Measurements from ENCODE around the gene AREL1.
"Not testable (repeated sequence)": the region's sequence is repeated elsewhere in the genome, so short reads cannot be mapped to it uniquely, and the experiment has no call there.

Gene AREL1

GRCh38 chr14:74712499-74713394 is at the start of gene AREL1, which contains the start of gene FCF1:
TSS of gene AREL1 (minus strand) at chr14:74713080. CDS start at chr14:74685615, 27,465 bp downstream.
TSS of gene FCF1 (plus strand) at chr14:74713144. CDS start at chr14:74713198, 54 bp downstream.
- Mint-ChIP-seq H3K27me3 (no peaks in the 10 kb centered on the region), H3K4me3 (peak within 1 kb of the TSS; percentile 100), H3K36me3 (ENCODE audit: low read depth) (peaks cover 19% of the 10 kb centered on the region), H3K4me1 (peaks cover 47% of the 10 kb centered on the region), H3K9me3 (no peaks in the 10 kb centered on the region), H3K27ac (peak within 1 kb of the TSS; percentile 99)
- ATAC-seq (peak; percentile 99), DNase-seq (peak; percentile 83)

- DNase-seq; H3K9me3 Mint-ChIP-seq; H3K27me3 Mint-ChIP-seq; H3K4me3 Mint-ChIP-seq; H3K36me3 Mint-ChIP-seq (ENCODE audit: low read depth); H3K27ac Mint-ChIP-seq; ATAC-seq: not testable (repeated sequence)
- H3K4me1 Mint-ChIP-seq, result peaks cover 11% of the 10 kb centered on the region
These were observed 45.6 kb upstream of the AREL1 start for GRCh38 chr14:74758505-74758904.

DNA sequence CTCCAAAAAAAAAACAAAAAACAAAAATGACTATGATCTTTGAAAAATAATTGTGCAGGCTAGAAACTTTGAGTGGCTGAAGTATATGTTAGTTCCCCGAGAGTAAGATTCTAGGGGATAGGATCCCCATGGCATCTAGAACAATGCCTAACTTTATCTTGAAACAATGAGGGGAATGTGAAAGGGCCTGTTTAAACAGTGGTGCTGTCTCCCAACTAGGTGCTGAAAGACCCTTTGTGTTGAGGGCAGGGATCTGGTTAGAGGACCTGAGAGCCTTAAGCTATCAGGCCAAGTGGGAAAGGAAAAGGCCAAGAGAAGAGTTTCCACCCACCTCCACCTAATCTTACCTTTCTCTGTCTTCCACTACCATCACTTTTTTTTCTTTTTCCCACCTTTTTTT is 43.4 kb upstream of the AREL1 start:
- Mint-ChIP-seq H3K27ac (no peak overlapping the region), H3K4me1 (no peaks in the 10 kb centered on the region), H3K4me3 (no peak overlapping the region), H3K27me3 (no peaks in the 10 kb centered on the region), H3K9me3 (peaks cover 14% of the 10 kb centered on the region), H3K36me3 (ENCODE audit: low read depth) (peaks cover 8% of the 10 kb centered on the region)
- DNase-seq, result no peak
- ATAC-seq, result no peak

- Mint-ChIP-seq H3K4me3 (no peak overlapping the region), H3K27me3 (no peaks in the 10 kb centered on the region), H3K27ac (no peak overlapping the region), H3K36me3 (ENCODE audit: low read depth) (peaks cover 8% of the 10 kb centered on the region), H3K9me3 (peaks cover 14% of the 10 kb centered on the region), H3K4me1 (no peaks in the 10 kb centered on the region)
- ATAC-seq (no peak), DNase-seq (no peak)
These were observed 42.0 kb upstream of the AREL1 start for GRCh38 chr14:74754899-74755298.

DNA sequence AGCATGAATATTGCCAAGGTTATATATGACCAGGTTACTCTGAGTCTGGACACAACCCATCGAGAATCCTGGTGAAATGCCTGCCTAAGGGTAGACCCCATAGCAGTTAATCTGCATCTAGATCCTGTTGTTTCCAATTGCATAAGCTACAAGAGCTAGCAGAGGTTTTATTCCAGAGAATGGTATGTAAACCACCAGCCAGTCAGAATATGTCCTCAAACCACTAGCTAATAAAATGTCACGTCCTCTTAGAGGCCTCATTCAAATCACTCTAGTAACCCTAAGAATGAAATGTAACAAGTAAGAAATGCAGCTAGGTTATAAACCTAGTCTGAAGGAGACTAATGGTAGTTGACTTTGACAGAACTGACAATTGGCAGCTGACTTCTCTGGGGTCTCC is 41.3 kb upstream of the AREL1 start:
- peaks cover 8% of the 10 kb centered on the region for H3K36me3 Mint-ChIP-seq (ENCODE audit: low read depth)
- H3K9me3 Mint-ChIP-seq, result peaks cover 14% of the 10 kb centered on the region
- no peak overlapping the region for H3K27ac Mint-ChIP-seq
- no peaks in the 10 kb centered on the region for H3K27me3 Mint-ChIP-seq
- ATAC-seq, result no peak
- DNase-seq, result no peak
- no peak overlapping the region for H3K4me3 Mint-ChIP-seq
- no peaks in the 10 kb centered on the region for H3K4me1 Mint-ChIP-seq

- H3K9me3 Mint-ChIP-seq, result peaks cover 4% of the 10 kb centered on the region
- H3K36me3 Mint-ChIP-seq (ENCODE audit: low read depth), result peaks cover 1% of the 10 kb centered on the region
- no peak overlapping the region for H3K27ac Mint-ChIP-seq
- DNase-seq, result no peak
- H3K4me1 Mint-ChIP-seq, result peaks cover 3% of the 10 kb centered on the region
- no peak overlapping the region for H3K4me3 Mint-ChIP-seq
- no peak for ATAC-seq
- no peaks in the 10 kb centered on the region for H3K27me3 Mint-ChIP-seq
These were observed 34.4 kb upstream of the AREL1 start for GRCh38 chr14:74747237-74747636.

DNA sequence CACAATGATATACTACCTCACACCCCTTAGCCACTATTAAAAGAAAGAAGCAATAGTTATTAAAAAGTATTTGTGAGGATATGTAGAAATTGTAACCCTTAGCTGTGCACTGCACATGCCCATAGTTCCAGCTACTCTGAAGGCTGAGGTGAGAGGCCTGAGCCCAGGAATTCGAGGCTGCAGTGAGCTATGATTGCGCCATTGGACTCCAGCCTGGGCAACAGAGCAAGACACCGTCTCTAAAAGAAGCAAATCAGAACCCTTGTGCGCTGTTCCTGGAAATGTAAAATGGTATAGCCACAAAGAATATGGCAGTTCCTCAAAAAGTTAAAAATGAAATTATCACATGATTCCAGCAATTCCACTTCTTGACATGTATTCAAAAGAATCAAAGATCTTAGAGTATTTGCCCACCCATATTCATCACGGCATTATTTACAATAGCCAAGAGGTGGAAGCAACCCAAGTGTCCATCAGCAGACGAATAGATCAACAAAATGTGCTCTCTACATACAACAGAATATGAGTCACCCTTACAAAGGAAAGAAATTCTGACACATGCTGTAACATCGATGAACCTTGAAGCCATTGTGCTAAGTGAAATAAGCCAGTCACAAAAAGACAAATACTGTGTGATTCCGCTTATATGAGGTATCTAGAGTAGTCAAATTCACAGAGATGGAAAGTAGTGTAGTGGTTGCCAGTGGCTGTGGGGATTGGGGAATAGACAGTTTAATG is 26.6 kb upstream of the AREL1 start:
- no peak overlapping the region for H3K27ac Mint-ChIP-seq
- H3K4me1 Mint-ChIP-seq, result peaks cover 10% of the 10 kb centered on the region
- DNase-seq (no peak), ATAC-seq (no peak)
- H3K9me3 Mint-ChIP-seq, result no peaks in the 10 kb centered on the region
- H3K27me3 Mint-ChIP-seq, result no peaks in the 10 kb centered on the region
- H3K36me3 Mint-ChIP-seq (ENCODE audit: low read depth), result peaks cover 28% of the 10 kb centered on the region
- H3K4me3 Mint-ChIP-seq, result no peak overlapping the region

DNA sequence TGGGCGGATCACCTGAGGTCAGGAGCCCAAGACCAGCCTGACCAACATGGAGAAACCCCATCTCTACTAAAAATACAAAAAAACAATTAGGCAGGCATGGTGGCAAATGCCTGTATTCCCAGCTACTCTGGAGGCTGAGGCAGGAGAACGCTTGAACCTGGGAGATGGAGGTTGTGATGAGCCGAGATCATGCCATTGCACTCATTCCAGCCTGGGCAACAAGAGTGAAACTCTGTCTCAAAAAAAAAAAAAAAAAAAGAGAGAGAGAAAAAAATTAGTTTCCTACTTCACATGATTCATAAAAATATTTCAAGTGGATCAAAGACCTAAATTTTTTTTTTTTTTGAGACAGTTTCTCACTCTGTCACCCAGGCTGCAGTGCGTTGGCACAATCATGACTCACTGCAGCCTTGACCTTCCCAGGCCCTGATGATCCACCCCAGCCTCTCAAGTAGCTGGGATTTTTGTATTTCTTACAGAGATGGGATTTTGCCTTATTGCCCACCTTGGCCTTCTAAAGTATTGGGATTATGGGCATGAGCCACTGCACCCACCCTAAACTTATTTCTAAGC is 25.0 kb upstream of the AREL1 start:
- Mint-ChIP-seq H3K27me3 (no peaks in the 10 kb centered on the region), H3K4me3 (no peak overlapping the region), H3K9me3 (no peaks in the 10 kb centered on the region), H3K36me3 (ENCODE audit: low read depth) (peaks cover 35% of the 10 kb centered on the region), H3K27ac (no peak overlapping the region), H3K4me1 (peaks cover 7% of the 10 kb centered on the region)
- ATAC-seq (peak; percentile 77), DNase-seq (no peak)

DNA sequence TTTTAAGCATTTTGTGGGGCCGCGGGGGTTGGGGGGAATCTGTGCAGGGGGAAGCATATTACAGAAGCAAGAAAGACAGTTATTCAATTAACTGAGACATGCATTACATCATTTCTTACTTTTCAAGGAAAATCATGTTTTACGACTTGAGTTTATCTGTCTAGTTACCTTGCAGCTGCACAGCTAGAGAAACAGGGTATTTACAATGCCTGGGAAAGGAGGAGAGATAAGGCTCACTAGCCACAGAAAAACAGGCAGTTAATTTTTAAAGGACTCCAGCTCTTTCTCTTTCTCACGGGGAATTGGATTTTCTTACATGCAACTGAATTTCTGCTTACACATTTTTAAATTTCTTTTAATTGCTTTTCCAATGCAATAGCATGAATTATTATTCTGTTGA is 22.2 kb upstream of the AREL1 start:
- Mint-ChIP-seq H3K4me3 (no peak overlapping the region), H3K27ac (no peak overlapping the region), H3K4me1 (peaks cover 7% of the 10 kb centered on the region), H3K36me3 (ENCODE audit: low read depth) (peaks cover 39% of the 10 kb centered on the region), H3K9me3 (no peaks in the 10 kb centered on the region), H3K27me3 (no peaks in the 10 kb centered on the region)
- no peak for ATAC-seq
- no peak for DNase-seq

- ATAC-seq, result no peak
- Mint-ChIP-seq H3K36me3 (ENCODE audit: low read depth) (peaks cover 26% of the 10 kb centered on the region), H3K27me3 (no peaks in the 10 kb centered on the region)
These were observed 20.3 kb upstream of the AREL1 start for GRCh38 chr14:74733221-74733620.

DNA sequence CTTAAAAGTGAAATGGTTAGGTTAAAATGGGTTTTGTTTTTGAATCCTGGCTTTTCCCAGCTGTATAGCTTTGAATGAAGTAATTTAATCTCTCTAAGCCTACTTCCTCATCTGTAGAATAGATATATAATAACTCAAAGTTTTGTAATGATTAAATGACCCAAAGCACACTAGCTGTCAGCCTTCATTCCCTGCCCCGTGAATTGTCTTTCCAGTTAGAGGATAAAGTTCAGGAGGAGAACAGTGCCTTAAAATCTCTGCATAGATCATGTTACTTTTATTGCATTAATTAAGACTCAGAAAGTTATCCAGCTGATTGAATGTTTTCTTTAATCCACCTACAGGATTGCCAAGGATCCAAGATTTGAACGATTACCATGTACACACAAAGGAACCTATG is 19.5 kb upstream of the AREL1 start:
- Mint-ChIP-seq H3K27me3 (no peaks in the 10 kb centered on the region), H3K36me3 (ENCODE audit: low read depth) (peaks cover 27% of the 10 kb centered on the region), H3K9me3 (no peaks in the 10 kb centered on the region), H3K4me1 (peaks cover under 1% of the 10 kb centered on the region), H3K4me3 (no peak overlapping the region), H3K27ac (no peak overlapping the region)
- ATAC-seq (no peak), DNase-seq (no peak)

More at GRCh38 chr14:74733221-74733620, 20.3 kb upstream of the AREL1 start:
- no peak for DNase-seq
- no peak overlapping the region for H3K4me3 Mint-ChIP-seq
- no peaks in the 10 kb centered on the region for H3K9me3 Mint-ChIP-seq
- no peak overlapping the region for H3K27ac Mint-ChIP-seq
- H3K4me1 Mint-ChIP-seq, result peaks cover 7% of the 10 kb centered on the region

DNA sequence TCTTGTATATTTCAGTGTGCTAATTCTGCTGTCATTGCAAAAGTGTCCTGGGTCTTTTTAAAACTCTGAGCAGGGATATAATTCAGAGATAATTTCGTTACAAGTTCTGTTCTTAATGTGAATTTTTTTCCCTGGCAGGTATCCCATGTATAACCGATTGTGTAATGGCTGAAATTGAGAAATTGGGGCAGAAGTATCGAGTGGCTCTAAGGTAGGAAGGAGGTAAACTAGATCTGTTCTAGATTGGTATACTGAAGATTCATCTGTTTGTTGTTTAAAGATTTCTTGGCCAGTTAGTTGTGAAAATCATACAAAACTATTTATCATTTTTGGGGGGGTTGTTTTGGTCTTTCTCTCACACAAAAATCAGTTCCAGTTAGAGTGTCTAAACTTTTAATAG is 10.3 kb upstream of the AREL1 start:
- H3K4me1 Mint-ChIP-seq, result no peaks in the 10 kb centered on the region
- H3K36me3 Mint-ChIP-seq (ENCODE audit: low read depth), result peaks cover 30% of the 10 kb centered on the region
- H3K4me3 Mint-ChIP-seq, result no peak overlapping the region
- H3K27me3 Mint-ChIP-seq, result no peaks in the 10 kb centered on the region
- ATAC-seq (no peak), DNase-seq (no peak)
- no peaks in the 10 kb centered on the region for H3K9me3 Mint-ChIP-seq
- H3K27ac Mint-ChIP-seq, result no peak overlapping the region

DNA sequence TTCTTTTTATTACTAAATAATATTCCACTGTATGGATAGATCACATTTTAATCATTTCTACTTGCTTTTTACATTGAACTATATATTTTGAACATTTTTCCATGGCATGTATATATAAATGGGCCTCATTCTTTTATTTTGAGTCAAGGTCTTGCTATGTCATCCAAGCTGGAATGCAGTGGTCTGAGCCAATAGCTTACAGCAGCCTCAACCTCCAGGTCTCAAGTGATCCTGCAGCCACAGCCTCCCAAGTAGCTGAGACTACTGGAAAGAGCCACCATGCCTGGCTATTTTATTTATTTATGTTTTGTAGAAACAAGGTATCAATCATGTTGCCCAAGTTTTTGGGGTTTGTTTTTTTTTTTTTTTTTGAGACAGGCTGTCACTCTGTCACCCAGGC is 7.6 kb upstream of the AREL1 start:
- H3K27me3 Mint-ChIP-seq, result no peaks in the 10 kb centered on the region
- no peaks in the 10 kb centered on the region for H3K9me3 Mint-ChIP-seq
- H3K36me3 Mint-ChIP-seq (ENCODE audit: low read depth), result peaks cover 33% of the 10 kb centered on the region
- ATAC-seq, result no peak
- DNase-seq, result no peak
- no peaks in the 10 kb centered on the region for H3K4me1 Mint-ChIP-seq
- no peak overlapping the region for H3K27ac Mint-ChIP-seq
- H3K4me3 Mint-ChIP-seq, result no peak overlapping the region

DNA sequence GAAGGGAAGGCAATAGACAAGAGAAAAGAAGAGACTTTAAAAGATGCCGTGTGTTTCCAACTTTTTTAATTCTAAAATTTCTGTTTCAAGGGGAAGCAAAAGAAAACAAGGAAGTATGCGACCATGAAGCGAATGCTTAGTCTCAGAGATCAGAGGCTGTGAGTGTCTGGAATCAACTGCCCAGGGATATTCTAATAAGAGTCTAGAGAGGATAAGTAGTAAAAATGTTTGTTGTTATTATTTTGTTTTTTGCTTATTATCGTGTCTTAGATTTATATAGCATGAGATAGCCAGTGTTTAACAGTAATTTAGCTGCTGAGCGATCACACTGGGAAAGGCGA is 485 bp upstream of the AREL1 start:
- no peaks in the 10 kb centered on the region for H3K9me3 Mint-ChIP-seq
- no peak for ATAC-seq
- H3K4me3 Mint-ChIP-seq, result peak overlapping the region; percentile 100
- H3K4me1 Mint-ChIP-seq, result peaks cover 46% of the 10 kb centered on the region
- peaks cover 22% of the 10 kb centered on the region for H3K36me3 Mint-ChIP-seq (ENCODE audit: low read depth)
- peak overlapping the region; percentile 99 for H3K27ac Mint-ChIP-seq
- H3K27me3 Mint-ChIP-seq, result no peaks in the 10 kb centered on the region
- no peak for DNase-seq

DNA sequence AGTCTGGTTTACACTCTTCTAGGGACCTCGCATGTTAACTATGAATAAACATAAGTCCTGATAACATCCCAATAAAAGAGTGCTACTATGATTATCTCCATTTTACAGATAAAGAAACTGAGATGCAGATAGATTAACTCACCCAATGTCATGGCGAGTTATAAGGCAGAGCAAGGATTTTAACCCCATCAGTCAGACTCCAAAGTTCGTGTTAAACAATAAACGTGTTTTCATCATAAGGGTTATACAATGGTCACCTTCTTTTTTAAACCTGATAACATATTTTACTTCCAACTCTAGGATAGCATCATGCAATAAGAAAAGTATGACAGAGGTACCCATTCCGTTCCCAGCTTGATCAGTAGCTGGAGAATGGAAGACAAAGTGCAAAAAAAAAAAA is 1.2 kb downstream of the AREL1 start:
- Mint-ChIP-seq H3K4me1 (peaks cover 47% of the 10 kb centered on the region), H3K4me3 (peak overlapping the region; percentile 100), H3K9me3 (no peaks in the 10 kb centered on the region), H3K27ac (no peak overlapping the region), H3K36me3 (ENCODE audit: low read depth) (peaks cover 18% of the 10 kb centered on the region), H3K27me3 (no peaks in the 10 kb centered on the region)
- DNase-seq, result no peak
- ATAC-seq, result no peak
